ENCODE results near the gene ECHS1. TPM values are rescaled to one million over a fixed set of nuclear protein-coding genes. Genes with fewer than 3 reads are reported as not detected.

Gene ECHS1
- polyA plus RNA-seq, 1 donor from 2014 or later: 122 TPM

- no peaks in the 10 kb centered on the region for H4K20me1 ChIP-seq (ENCODE audit: insufficient read depth)
- no peaks in the 10 kb centered on the region for H3K9me2 ChIP-seq (ENCODE audit: insufficient read depth, low read length)
- H3K36me3 ChIP-seq (ENCODE audit: insufficient read depth, low read length): no peaks in the 10 kb centered on the region
- H2AFZ ChIP-seq (ENCODE audit: low read depth, low read length): peak overlapping the region; percentile 45
- H3K27me3 ChIP-seq (ENCODE audit: insufficient read depth, low read depth, low read length): peaks cover 9% of the 10 kb centered on the region
- H3K27ac ChIP-seq (ENCODE audit: low read length): no peak overlapping the region
- no peaks in the 10 kb centered on the region for H3K9me3 ChIP-seq (ENCODE audit: low read length)
- no peaks in the 10 kb centered on the region for H3F3A ChIP-seq (ENCODE audit: insufficient read depth, low read length, poor library complexity, severe bottlenecking)
- peak overlapping the region; percentile 92 for H3K4me3 ChIP-seq (ENCODE audit: low read length)
- no peaks in the 10 kb centered on the region for H3K79me2 ChIP-seq (replicated peaks; ENCODE audit: insufficient read depth, low read length)
- TF ChIP-seq CTCF (IDR thresholded peaks at IDR 0.05; ENCODE audit: poor library complexity, severe bottlenecking): no peak
- TF ChIP-seq RAD21 (conservative IDR thresholded peaks at IDR 0.05): no peak
- TF ChIP-seq REST (IDR thresholded peaks at IDR 0.05; ENCODE audit: borderline replicate concordance): no peak
- TF ChIP-seq MXI1 (conservative IDR thresholded peaks at IDR 0.05; ENCODE audit: poor library complexity, severe bottlenecking): peak; percentile 41
- TF ChIP-seq POLR2AphosphoS5 (IDR thresholded peaks at IDR 0.05): peak; percentile 27
- peak overlapping the region; percentile 58 for H3K4me2 ChIP-seq (ENCODE audit: low read length)
- peak overlapping the region; percentile 62 for H3K9ac ChIP-seq (ENCODE audit: low read length)
Measured at GRCh38 chr10:133378251-133379096, 5.3 kb upstream of the ECHS1 start.

- Histone ChIP-seq H3K4me2 (ENCODE audit: low read length) (peak overlapping the region; percentile 58), H2AFZ (ENCODE audit: low read depth, low read length) (no peak overlapping the region), H3K27me3 (ENCODE audit: insufficient read depth, low read depth, low read length) (peaks cover 9% of the 10 kb centered on the region), H3K9me3 (ENCODE audit: low read length) (no peaks in the 10 kb centered on the region), H3K27ac (ENCODE audit: low read length) (no peak overlapping the region), H3K36me3 (ENCODE audit: insufficient read depth, low read length) (no peaks in the 10 kb centered on the region), H4K20me1 (ENCODE audit: insufficient read depth) (no peaks in the 10 kb centered on the region), H3K9ac (ENCODE audit: low read length) (peak overlapping the region; percentile 62), H3F3A (ENCODE audit: insufficient read depth, low read length, poor library complexity, severe bottlenecking) (no peaks in the 10 kb centered on the region), H3K4me3 (ENCODE audit: low read length) (peak overlapping the region; percentile 92), H3K9me2 (ENCODE audit: insufficient read depth, low read length) (no peaks in the 10 kb centered on the region), H3K79me2 (replicated peaks; ENCODE audit: insufficient read depth, low read length) (no peaks in the 10 kb centered on the region)
- TF ChIP-seq MXI1 (conservative IDR thresholded peaks at IDR 0.05; ENCODE audit: poor library complexity, severe bottlenecking) (no peak), TAF1 (IDR thresholded peaks at IDR 0.05; ENCODE audit: low read depth) (no peak), REST (IDR thresholded peaks at IDR 0.05; ENCODE audit: borderline replicate concordance) (no peak), EP300 (conservative IDR thresholded peaks at IDR 0.05; ENCODE audit: poor library complexity, severe bottlenecking) (no peak), RAD21 (conservative IDR thresholded peaks at IDR 0.05) (no peak), CTCF (IDR thresholded peaks at IDR 0.05; ENCODE audit: poor library complexity, severe bottlenecking) (no peak), EZH2 (IDR thresholded peaks at IDR 0.05; ENCODE audit: borderline replicate concordance, insufficient read depth, low read length, poor library complexity, severe bottlenecking) (no peak), SMC3 (conservative IDR thresholded peaks at IDR 0.05; ENCODE audit: poor library complexity) (no peak), POLR2AphosphoS5 (IDR thresholded peaks at IDR 0.05) (no peak)
Measured at GRCh38 chr10:133377818-133378250, 4.7 kb upstream of the ECHS1 start.

Data from neural cell (in vitro differentiated cells).